GM21529 (cell line): ENCODE measurements around the gene SMARCA4.
"Not testable (repeated sequence)": the region's sequence is repeated elsewhere in the genome, so short reads cannot be mapped to it uniquely, and the experiment has no call there.

Source experiments
- ATAC-seq: cut with Tn5 transposase; IDR thresholded peaks from one replicate; pipeline ENCODE4 v1.9.1; 2021; ENCODE audit not compliant: unreplicated experiment

The SMARCA4 gene

GRCh38 chr19:11059511-11060358, 98.9 kb downstream of the SMARCA4 start:
- no peak for ATAC-seq

- no peak for ATAC-seq
Measured at GRCh38 chr19:11061952-11062351, 101.1 kb downstream of the SMARCA4 start.

- ATAC-seq, result no peak
Measured at GRCh38 chr19:11063434-11063833, 102.6 kb downstream of the SMARCA4 start.

GRCh38 chr19:11064831-11065303, 104.0 kb downstream of the SMARCA4 start:
- no peak for ATAC-seq

GRCh38 chr19:11066326-11066725, 105.5 kb downstream of the SMARCA4 start:
- no peak for ATAC-seq

- ATAC-seq, result no peak
Measured at GRCh38 chr19:11067356-11068113, 106.7 kb downstream of the SMARCA4 start.

GRCh38 chr19:11069561-11069960, 108.7 kb downstream of the SMARCA4 start:
- no peak for ATAC-seq

GRCh38 chr19:11070123-11070522, 109.3 kb downstream of the SMARCA4 start:
- ATAC-seq, result no peak

GRCh38 chr19:11073568-11073967, 112.7 kb downstream of the SMARCA4 start:
- no peak for ATAC-seq

GRCh38 chr19:11076792-11077191, 116.0 kb downstream of the SMARCA4 start:
- not testable (repeated sequence) for ATAC-seq

- ATAC-seq, result no peak
Measured at GRCh38 chr19:11078893-11079292, 118.1 kb downstream of the SMARCA4 start.

- no peak for ATAC-seq
Measured at GRCh38 chr19:11079999-11080398, 119.2 kb downstream of the SMARCA4 start.

- no peak for ATAC-seq
Measured at GRCh38 chr19:11087870-11088505, 127.2 kb downstream of the SMARCA4 start.

GRCh38 chr19:11088506-11089253, 127.8 kb downstream of the SMARCA4 start:
- no peak for ATAC-seq

- no peak for ATAC-seq
Measured at GRCh38 chr19:11089254-11090013, 128.6 kb downstream of the SMARCA4 start, which contains the start of gene LDLR. Gene LDLR, plus strand, starts transcription at chr19:11089463. Its CDS starts 86 bp downstream, at chr19:11089549.

- peak; percentile 9 for ATAC-seq
Measured at GRCh38 chr19:11090014-11090263, 129.1 kb downstream of the SMARCA4 start.

- peak; percentile 69 for ATAC-seq
Measured at GRCh38 chr19:11090264-11090996, 129.6 kb downstream of the SMARCA4 start.

- ATAC-seq, result no peak
Measured at GRCh38 chr19:11090997-11091702, 130.3 kb downstream of the SMARCA4 start.

GRCh38 chr19:11091703-11092153, 130.9 kb downstream of the SMARCA4 start:
- ATAC-seq, result no peak
